Mesendoderm (in vitro differentiated cells): ENCODE data around the gene FAM240A.

ENCODE experiments used
- DNase-seq: peaks from one replicate; pipeline ENCODE4 v3.0.0; 2013
- H2AK5ac ChIP-seq: 2 replicates; pipeline ENCODE4 v1.6.1; 2013; ENCODE audit warnings: low read length, inconsistent platforms
- H2BK120ac ChIP-seq: 2 replicates; pipeline ENCODE4 v1.6.1; 2013; ENCODE audit warnings: low read depth, mild to moderate bottlenecking, low read length, moderate library complexity, mixed read lengths
- H2BK15ac ChIP-seq: replicated peaks from 2 replicates; pipeline ENCODE4 v1.6.1; 2013; ENCODE audit warnings: low read depth, mild to moderate bottlenecking, moderate library complexity
- H2BK5ac ChIP-seq: 2 replicates; pipeline ENCODE4 v1.6.1; 2013; ENCODE audit warnings: low read length, inconsistent platforms
- H3K18ac ChIP-seq: 2 replicates; pipeline ENCODE4 v1.6.1; 2013; ENCODE audit warnings: mild to moderate bottlenecking, low read length, mixed read lengths
- H3K23ac ChIP-seq: one replicate; pipeline ENCODE4 v1.6.1; 2013; ENCODE audit warnings: low read length
- H3K27ac ChIP-seq: 2 replicates; pipeline ENCODE4 v1.5.1; 2013; ENCODE audit warnings: low read depth, mild to moderate bottlenecking, inconsistent platforms, low read length, moderate library complexity
- H3K27me3 ChIP-seq: 2 replicates; pipeline ENCODE4 v1.6.1; 2013; ENCODE audit warnings: low read length, control low read depth, mild to moderate bottlenecking, inconsistent platforms; ENCODE audit not compliant: insufficient read depth, poor library complexity
- H3K36me3 ChIP-seq: 2 replicates; pipeline ENCODE4 v1.6.1; 2013; ENCODE audit warnings: low read length, inconsistent platforms; ENCODE audit not compliant: control insufficient read depth, insufficient read depth
- H3K4ac ChIP-seq: one replicate; pipeline ENCODE4 v1.6.1; 2013; ENCODE audit warnings: low read depth, mild to moderate bottlenecking, low read length, moderate library complexity
- H3K4me1 ChIP-seq: 2 replicates; pipeline ENCODE4 v1.6.1; 2013; ENCODE audit warnings: low read depth, low read length, inconsistent platforms; ENCODE audit not compliant: control insufficient read depth
- H3K4me2 ChIP-seq: 2 replicates; pipeline ENCODE4 v1.6.1; 2013; ENCODE audit warnings: low read length
- H3K4me3 ChIP-seq: 2 replicates; pipeline ENCODE4 v1.5.1; 2013; ENCODE audit warnings: mild to moderate bottlenecking, low read length
- H3K56ac ChIP-seq: one replicate; pipeline ENCODE4 v1.6.1; 2013; ENCODE audit warnings: low read length
- H3K79me1 ChIP-seq: 2 replicates; pipeline ENCODE4 v1.6.1; 2013; ENCODE audit warnings: low read length, inconsistent platforms
- H3K79me2 ChIP-seq: 2 replicates; pipeline ENCODE4 v1.6.1; 2013; ENCODE audit warnings: mild to moderate bottlenecking, low read length; ENCODE audit not compliant: control insufficient read depth, insufficient read depth
- H3K9ac ChIP-seq: 2 replicates; pipeline ENCODE4 v1.6.1; 2013; ENCODE audit warnings: low read length, inconsistent platforms
- H4K5ac ChIP-seq: one replicate; pipeline ENCODE4 v1.6.1; 2013; ENCODE audit warnings: low read length
- H4K8ac ChIP-seq: one replicate; pipeline ENCODE4 v1.6.1; 2013; ENCODE audit warnings: low read depth, mild to moderate bottlenecking, control low read depth, low read length, moderate library complexity
- WGBS: extraction: QIAGEN DNeasy Blood & Tissue Kit; methylation state at CpG from one replicate; pipeline ENCODE4 v1.1.7; 2013; ENCODE audit warnings: low lambda C conversion rate, missing lambda C conversion rate; ENCODE audit not compliant: insufficient coverage; ENCODE audit errors: extremely low coverage; 5-methylcytosine and 5-hydroxymethylcytosine counted together

FAM240A gene

DNA sequence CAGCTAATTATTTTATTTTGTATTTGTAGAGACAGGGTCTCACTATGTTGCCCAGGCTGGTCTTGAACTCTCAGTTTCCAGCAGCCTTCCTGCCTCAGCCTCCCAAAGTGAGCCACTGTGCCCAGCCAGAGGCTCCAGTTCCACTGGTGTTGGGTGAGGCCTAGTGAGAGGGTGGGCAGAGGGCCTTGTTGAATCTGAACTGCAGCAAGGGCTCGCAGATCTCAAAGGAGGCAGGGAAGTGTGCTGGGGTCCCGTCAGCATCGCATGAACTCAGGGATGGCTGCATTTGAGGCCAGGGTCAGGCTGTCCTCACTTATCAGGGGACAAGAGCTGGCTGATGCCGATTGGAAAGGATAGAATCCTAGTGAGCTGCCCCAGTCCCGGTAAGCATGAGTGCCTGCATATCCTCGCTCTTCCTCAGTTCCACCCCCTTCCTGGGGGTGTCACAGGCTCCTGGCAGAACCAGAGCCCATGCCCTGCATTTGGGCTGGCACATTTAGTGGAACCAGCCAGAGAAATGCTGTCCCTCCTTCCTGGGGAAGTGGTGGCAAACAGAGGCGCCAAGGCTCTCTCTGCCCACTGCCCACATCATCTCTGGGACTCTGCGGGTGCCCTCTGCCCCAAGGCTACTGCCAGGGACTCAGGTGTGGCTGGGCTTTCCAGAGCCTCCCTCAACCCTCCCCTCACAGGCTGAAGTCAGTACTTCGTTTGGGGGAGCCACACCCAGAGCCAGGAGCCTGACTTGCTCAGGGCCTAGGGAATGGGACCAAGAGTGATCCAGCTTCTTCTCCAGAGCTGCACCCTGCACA is 57.1 kb downstream of the FAM240A start:
- H2BK15ac ChIP-seq, result no peak overlapping the region
- no peak overlapping the region for H3K9ac ChIP-seq
- no peaks in the 10 kb centered on the region for H3K79me1 ChIP-seq
- H2BK5ac ChIP-seq, result no peak overlapping the region
- H3K23ac ChIP-seq, result no peak overlapping the region
- H3K36me3 ChIP-seq, result no peaks in the 10 kb centered on the region
- no CpG with 5 or more reads among the region's 9 CpGs for WGBS
- no peak overlapping the region for H2AK5ac ChIP-seq
- H3K56ac ChIP-seq, result no peak overlapping the region
- H4K5ac ChIP-seq, result no peak overlapping the region
- no peak overlapping the region for H4K8ac ChIP-seq
- H3K18ac ChIP-seq, result no peak overlapping the region
- H3K4ac ChIP-seq, result no peak overlapping the region
- no peaks in the 10 kb centered on the region for H3K4me1 ChIP-seq
- H3K27ac ChIP-seq, result no peak overlapping the region
- H2BK120ac ChIP-seq, result no peak overlapping the region
- no peak overlapping the region for H3K4me2 ChIP-seq
- H3K4me3 ChIP-seq, result no peak overlapping the region
- no peaks in the 10 kb centered on the region for H3K27me3 ChIP-seq
- no peaks in the 10 kb centered on the region for H3K79me2 ChIP-seq
- no peak for DNase-seq

GRCh38 chr3:46670000-46670890 is 57.9 kb downstream of the FAM240A start:
- H3K79me2 ChIP-seq, result no peaks in the 10 kb centered on the region
- DNase-seq, result no peak

DNA sequence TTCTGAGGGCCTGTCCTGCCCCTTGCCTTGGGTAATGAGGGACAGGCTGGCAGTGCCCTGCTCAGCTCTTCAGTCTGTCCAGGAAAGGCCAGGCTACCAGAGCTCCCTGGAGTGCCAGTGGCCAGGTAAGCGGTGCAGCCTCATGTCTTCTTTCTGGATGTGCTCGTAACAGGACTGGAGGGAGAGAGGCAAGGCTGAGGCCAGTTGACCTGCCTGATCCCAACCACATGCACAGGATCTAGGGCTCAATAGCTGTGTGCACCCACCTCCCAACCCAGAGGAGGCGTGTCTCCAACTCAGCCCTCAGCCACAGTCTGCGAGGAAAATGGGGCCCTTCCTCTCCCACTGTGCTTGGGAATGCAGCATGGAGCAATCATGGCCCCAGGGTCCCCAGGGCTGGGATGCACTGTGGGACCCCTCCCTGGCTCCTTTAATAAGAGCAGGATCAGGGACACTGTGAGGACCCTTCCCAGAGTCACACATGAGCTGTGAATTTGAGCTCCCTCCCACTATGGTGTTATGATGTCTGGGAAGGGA is 58.6 kb downstream of the FAM240A start:
- Histone ChIP-seq H4K5ac (no peak overlapping the region), H3K9ac (no peak overlapping the region), H4K8ac (no peak overlapping the region), H3K79me1 (no peaks in the 10 kb centered on the region), H3K4me3 (no peak overlapping the region), H3K27ac (no peak overlapping the region), H3K36me3 (no peaks in the 10 kb centered on the region), H3K4me2 (no peak overlapping the region), H3K56ac (no peak overlapping the region), H2AK5ac (no peak overlapping the region), H2BK15ac (no peak overlapping the region), H3K27me3 (no peaks in the 10 kb centered on the region), H2BK120ac (no peak overlapping the region), H3K23ac (no peak overlapping the region), H2BK5ac (no peak overlapping the region), H3K4me1 (no peaks in the 10 kb centered on the region), H3K18ac (no peak overlapping the region), H3K4ac (no peak overlapping the region), H3K79me2 (no peaks in the 10 kb centered on the region)
- DNase-seq, result no peak
- WGBS, result no CpG with 5 or more reads among the region's 4 CpGs

More at GRCh38 chr3:46670000-46670890, 57.9 kb downstream of the FAM240A start:
- Histone ChIP-seq H4K5ac (no peak overlapping the region), H3K27ac (no peak overlapping the region), H2AK5ac (no peak overlapping the region), H3K4me2 (no peak overlapping the region), H2BK15ac (no peak overlapping the region), H4K8ac (no peak overlapping the region), H3K56ac (no peak overlapping the region), H3K4me3 (no peak overlapping the region), H2BK120ac (no peak overlapping the region), H3K79me1 (no peaks in the 10 kb centered on the region), H3K9ac (no peak overlapping the region), H2BK5ac (no peak overlapping the region), H3K4ac (no peak overlapping the region), H3K4me1 (no peaks in the 10 kb centered on the region), H3K18ac (no peak overlapping the region), H3K23ac (no peak overlapping the region), H3K36me3 (no peaks in the 10 kb centered on the region), H3K27me3 (no peaks in the 10 kb centered on the region)
- no CpG with 5 or more reads among the region's 17 CpGs for WGBS

DNA sequence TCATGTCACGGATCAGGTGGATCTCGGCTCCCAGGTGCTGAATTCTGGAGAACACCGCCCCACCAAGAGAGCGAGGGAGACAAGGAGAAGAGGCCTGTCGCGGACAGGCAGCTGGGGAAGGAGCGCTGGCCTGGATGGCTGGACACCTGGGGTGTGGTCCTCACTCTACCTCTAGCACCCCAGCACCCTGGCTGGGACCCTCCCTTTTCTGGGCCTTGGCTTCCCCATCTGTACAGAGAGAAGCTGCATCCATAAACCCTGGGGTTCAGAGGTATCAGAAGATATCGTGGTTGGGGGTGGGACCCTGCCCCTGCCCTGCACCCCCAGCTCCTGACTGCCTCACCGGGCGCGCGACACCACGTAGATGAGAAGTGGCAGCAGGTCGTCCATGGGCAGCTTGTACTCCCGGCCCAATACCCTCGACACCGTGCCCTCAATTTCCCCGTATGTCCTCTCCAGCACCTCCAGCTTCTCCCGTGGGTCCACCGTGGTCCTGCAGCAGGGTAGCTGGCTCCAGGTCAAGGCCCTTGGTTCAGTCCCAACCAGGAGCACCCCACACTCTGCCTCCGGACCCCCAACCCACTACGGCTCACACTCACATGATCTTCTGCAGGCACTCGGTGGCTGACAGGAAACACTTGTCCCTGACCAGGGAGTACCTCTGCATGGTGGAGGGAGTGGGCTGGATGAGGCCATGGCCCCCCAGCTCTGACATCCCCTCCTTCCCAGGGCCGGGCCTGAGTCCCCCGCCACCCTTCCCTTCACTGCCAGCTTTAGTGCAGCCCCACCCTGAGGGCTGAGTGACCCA is 59.4 kb downstream of the FAM240A start:
- Histone ChIP-seq H2BK5ac (no peak overlapping the region), H2BK15ac (no peak overlapping the region), H4K5ac (no peak overlapping the region), H3K56ac (no peak overlapping the region), H3K4me1 (no peaks in the 10 kb centered on the region), H4K8ac (no peak overlapping the region), H3K4me3 (no peak overlapping the region), H3K4me2 (no peak overlapping the region), H3K36me3 (no peaks in the 10 kb centered on the region), H2AK5ac (no peak overlapping the region), H3K79me2 (no peaks in the 10 kb centered on the region), H3K18ac (no peak overlapping the region), H3K4ac (no peak overlapping the region), H3K27me3 (no peaks in the 10 kb centered on the region), H3K23ac (no peak overlapping the region), H3K27ac (no peak overlapping the region), H3K9ac (no peak overlapping the region), H3K79me1 (no peaks in the 10 kb centered on the region), H2BK120ac (no peak overlapping the region)
- no CpG with 5 or more reads among the region's 25 CpGs for WGBS
- DNase-seq, result no peak

DNA sequence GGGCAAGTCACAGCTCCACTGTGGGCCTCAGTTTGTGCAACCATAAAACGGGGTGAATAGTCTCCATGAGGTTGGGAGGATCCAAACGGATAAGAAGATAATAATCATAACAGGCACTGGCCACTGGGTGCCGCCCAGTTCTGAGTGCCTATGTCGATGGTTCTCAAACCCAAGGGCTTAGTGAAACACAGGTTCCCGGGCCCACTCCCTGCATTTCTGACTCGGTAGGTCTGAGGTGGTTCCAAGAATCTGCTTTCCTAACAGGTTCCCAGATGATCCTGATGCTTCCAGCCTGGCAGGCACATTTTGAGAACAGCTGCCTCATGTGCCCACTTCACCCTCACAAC is 60.0 kb downstream of the FAM240A start:
- Histone ChIP-seq H3K79me2 (no peaks in the 10 kb centered on the region), H2AK5ac (no peak overlapping the region), H3K27me3 (no peaks in the 10 kb centered on the region), H2BK15ac (no peak overlapping the region), H2BK120ac (no peak overlapping the region), H3K27ac (no peak overlapping the region), H4K8ac (no peak overlapping the region), H3K9ac (no peak overlapping the region), H4K5ac (no peak overlapping the region), H3K4me1 (no peaks in the 10 kb centered on the region), H3K36me3 (no peaks in the 10 kb centered on the region), H2BK5ac (no peak overlapping the region), H3K4ac (no peak overlapping the region), H3K23ac (no peak overlapping the region), H3K56ac (no peak overlapping the region), H3K79me1 (no peaks in the 10 kb centered on the region), H3K18ac (no peak overlapping the region), H3K4me3 (no peak overlapping the region), H3K4me2 (no peak overlapping the region)
- no peak for DNase-seq
- WGBS, result no CpG with 5 or more reads among the region's 6 CpGs
